SU-DHL-6 (cell line): Measurements from ENCODE around the gene TMEM176B.
"Not testable (repeated sequence)": the region's sequence is repeated elsewhere in the genome, so short reads cannot be mapped to it uniquely, and the experiment has no call there.

Experiments
- H2AFZ ChIP-seq: fragments of 200-600 bp; sonication (generic); 2 replicates; pipeline ENCODE4 v1.6.1; 2014; ENCODE audit warnings: low read depth, mild to moderate bottlenecking, moderate library complexity, mixed read lengths, antibody characterized with exemption, low read length; ENCODE audit not compliant: severe bottlenecking
- H3F3A ChIP-seq: fragments of 200-600 bp; shearing (Covaris generic); 2 replicates; pipeline ENCODE4 v1.6.0; 2016; ENCODE audit warnings: antibody characterized with exemption, mild to moderate bottlenecking; ENCODE audit not compliant: insufficient read depth
- H3K27ac ChIP-seq: fragments of 200-600 bp; sonication (generic); 2 replicates; pipeline ENCODE4 v1.5.1; 2016; ENCODE audit warnings: low read depth, mild to moderate bottlenecking, low read length, moderate library complexity, mixed read lengths
- H3K27me3 ChIP-seq: fragments of 200-600 bp; sonication (generic), shearing (Covaris generic); 2 replicates; pipeline ENCODE4 v1.6.0; 2014; ENCODE audit warnings: mild to moderate bottlenecking, low read length
- H3K36me3 ChIP-seq: fragments of 200-600 bp; sonication (generic); 2 replicates; pipeline ENCODE4 v1.6.1; 2014; ENCODE audit warnings: mild to moderate bottlenecking, low read length, mixed read lengths
- H3K4me2 ChIP-seq: fragments of 300-600, 200-600 bp; shearing (Covaris generic), sonication (generic); 2 replicates; pipeline ENCODE4 v1.6.0; 2014; ENCODE audit warnings: low read length, low read depth, mild to moderate bottlenecking; ENCODE audit not compliant: poor library complexity, severe bottlenecking
- H3K4me3 ChIP-seq: fragments of 200-600 bp; sonication (generic); 2 replicates; pipeline ENCODE4 v1.5.1; 2014; ENCODE audit warnings: antibody characterized with exemption, low read length, mild to moderate bottlenecking, mixed read lengths; ENCODE audit not compliant: insufficient read depth, poor library complexity, severe bottlenecking
- H3K79me2 ChIP-seq: fragments of 200-600 bp; sonication (generic); 2 replicates; pipeline ENCODE4 v1.6.1; 2014; ENCODE audit warnings: mild to moderate bottlenecking, low read length, moderate library complexity; ENCODE audit not compliant: insufficient read depth
- H3K9ac ChIP-seq: fragments of 200-600 bp; sonication (generic); 2 replicates; pipeline ENCODE4 v1.7.0; 2014; ENCODE audit warnings: mild to moderate bottlenecking, low read length
- H3K9me2 ChIP-seq: fragments of 200-600 bp; sonication (generic); replicated peaks from 2 replicates; pipeline ENCODE4 v1.6.1; 2014; ENCODE audit warnings: low read length; ENCODE audit not compliant: insufficient read depth
- H3K9me3 ChIP-seq: fragments of 200-600 bp; sonication (generic); 2 replicates; pipeline ENCODE4 v1.6.1; 2014; ENCODE audit warnings: low read length, mixed read lengths; ENCODE audit not compliant: insufficient read depth
- H4K20me1 ChIP-seq: fragments of 200-600 bp; sonication (generic); 2 replicates; pipeline ENCODE4 v1.6.1; 2014; ENCODE audit warnings: low read depth, mild to moderate bottlenecking, antibody characterized with exemption, low read length, moderate library complexity, mixed read lengths
- CTCF ChIP-seq: fragments of 200-600 bp; sonication (generic); IDR thresholded peaks from one replicate; pipeline ENCODE4 v1.5.1; 2017; ENCODE audit warnings: antibody characterized with exemption, mild to moderate bottlenecking, low read length, moderate library complexity; ENCODE audit not compliant: insufficient read depth, poor library complexity, severe bottlenecking
- EZH2phosphoT487 ChIP-seq: fragments of 200-600 bp; sonication (generic), shearing (Covaris generic); conservative IDR thresholded peaks from 2 replicates; pipeline ENCODE4 v1.6.1; 2018; ENCODE audit warnings: mild to moderate bottlenecking, antibody characterized with exemption, low read length, moderate library complexity, mixed read lengths

TMEM176B gene

GRCh38 chr7:150820148-150820547, 20.0 kb upstream of the TMEM176B start:
- no peaks in the 10 kb centered on the region for H3K27me3 ChIP-seq
- no peak overlapping the region for H3K27ac ChIP-seq
- no peak for TF ChIP-seq EZH2phosphoT487
- no peak for TF ChIP-seq CTCF
- no peaks in the 10 kb centered on the region for H3K9me2 ChIP-seq
- H3K9ac ChIP-seq = no peak overlapping the region
- H4K20me1 ChIP-seq = no peaks in the 10 kb centered on the region
- H2AFZ ChIP-seq = no peak overlapping the region
- no peak overlapping the region for H3K4me3 ChIP-seq
- H3F3A ChIP-seq = no peaks in the 10 kb centered on the region
- no peaks in the 10 kb centered on the region for H3K36me3 ChIP-seq
- no peak overlapping the region for H3K4me2 ChIP-seq
- H3K9me3 ChIP-seq = no peaks in the 10 kb centered on the region
- no peaks in the 10 kb centered on the region for H3K79me2 ChIP-seq

GRCh38 chr7:150818971-150819370, 18.8 kb upstream of the TMEM176B start:
- Histone ChIP-seq H2AFZ (no peak overlapping the region), H3K27ac (no peak overlapping the region), H4K20me1 (no peaks in the 10 kb centered on the region), H3K9me3 (no peaks in the 10 kb centered on the region), H3K79me2 (no peaks in the 10 kb centered on the region), H3K27me3 (no peaks in the 10 kb centered on the region), H3K9ac (no peak overlapping the region), H3K4me3 (no peak overlapping the region), H3F3A (no peaks in the 10 kb centered on the region), H3K4me2 (no peak overlapping the region), H3K36me3 (no peaks in the 10 kb centered on the region), H3K9me2 (no peaks in the 10 kb centered on the region)
- no peak for TF ChIP-seq CTCF
- no peak for TF ChIP-seq EZH2phosphoT487

GRCh38 chr7:150814328-150815001, 14.3 kb upstream of the TMEM176B start:
- Histone ChIP-seq H3K9me3 (no peaks in the 10 kb centered on the region), H3K27ac (no peak overlapping the region), H3K9ac (no peak overlapping the region), H3F3A (no peaks in the 10 kb centered on the region), H3K27me3 (no peaks in the 10 kb centered on the region), H2AFZ (no peak overlapping the region), H3K36me3 (no peaks in the 10 kb centered on the region), H3K9me2 (no peaks in the 10 kb centered on the region), H3K4me2 (no peak overlapping the region), H4K20me1 (no peaks in the 10 kb centered on the region), H3K79me2 (no peaks in the 10 kb centered on the region), H3K4me3 (no peak overlapping the region)
- TF ChIP-seq CTCF (no peak), EZH2phosphoT487 (no peak)

- H3K4me2 ChIP-seq, H3K27me3 ChIP-seq, H2AFZ ChIP-seq, H3K9me3 ChIP-seq, H3K9ac ChIP-seq, H4K20me1 ChIP-seq, H3K79me2 ChIP-seq, H3K27ac ChIP-seq, H3K36me3 ChIP-seq, H3K9me2 ChIP-seq, H3F3A ChIP-seq, H3K4me3 ChIP-seq: not testable (repeated sequence)
These were observed 7.7 kb upstream of the TMEM176B start for GRCh38 chr7:150807616-150808438.
